ENCODE results near the gene SPATA6L. TPM values are rescaled to one million over a fixed set of nuclear protein-coding genes. Genes with fewer than 3 reads are reported as not detected.

Gene SPATA6L
- total RNA-seq, 2 donors from 2014 or later, result 3.6 to 10.9 TPM

- TF ChIP-seq POLR2A (IDR thresholded peaks at IDR 0.05) (no peak), CTCF (IDR thresholded peaks at IDR 0.05) (no peak)
- WGBS, 2 donors, result 92 to 95% methylated on average over 8 of the region's 8 CpGs
- no peak for DNase-seq
- Histone ChIP-seq H3K36me3 (replicated peaks in 1 of 2; ENCODE audit: insufficient read depth in 1 of 2, low read depth in 2 of 2) (no peaks in the 10 kb centered on the region), H3K4me3 (no peak overlapping the region), H3K4me1 (no peaks in the 10 kb centered on the region), H3K9me3 (no peaks in the 10 kb centered on the region), H3K27ac (no peak overlapping the region), H3K27me3 (no peaks in the 10 kb centered on the region)
- intact Hi-C loops (cut with DNase I), result no loop called here
- ATAC-seq, result no peak
Observed at GRCh38 chr9:4576448-4576847, 89.8 kb downstream of the SPATA6L start.

GRCh38 chr9:4575997-4576396 lies 90.3 kb downstream of the SPATA6L start:
- 82 to 91% methylated on average over 8 of the region's 8 CpGs for WGBS, 2 donors
- no peak for ATAC-seq
- TF ChIP-seq POLR2A (IDR thresholded peaks at IDR 0.05) (no peak), CTCF (IDR thresholded peaks at IDR 0.05) (no peak)
- no peaks in the 10 kb centered on the region for H3K27me3 ChIP-seq
- H3K4me1 ChIP-seq, result no peaks in the 10 kb centered on the region
- intact Hi-C loops (cut with DNase I), result no loop called here
- no peak overlapping the region for H3K4me3 ChIP-seq
- no peaks in the 10 kb centered on the region for H3K36me3 ChIP-seq (replicated peaks in 1 of 2; ENCODE audit: insufficient read depth in 1 of 2, low read depth in 2 of 2)
- DNase-seq, result no peak
- H3K27ac ChIP-seq, result no peak overlapping the region
- H3K9me3 ChIP-seq, result no peaks in the 10 kb centered on the region

GRCh38 chr9:4574657-4575243 lies 91.5 kb downstream of the SPATA6L start:
- H3K27ac ChIP-seq, result no peak overlapping the region

GRCh38 chr9:4573634-4574389 lies 92.5 kb downstream of the SPATA6L start:
- no peak overlapping the region for H3K4me3 ChIP-seq
- no peaks in the 10 kb centered on the region for H3K36me3 ChIP-seq (replicated peaks in 1 of 2; ENCODE audit: insufficient read depth in 1 of 2, low read depth in 2 of 2)
- H3K9me3 ChIP-seq, result no peaks in the 10 kb centered on the region
- no peak overlapping the region for H3K27ac ChIP-seq
- no peaks in the 10 kb centered on the region for H3K27me3 ChIP-seq
- WGBS, 2 donors, result 83 to 86% methylated on average over 5 of the region's 5 CpGs
- TF ChIP-seq POLR2A (IDR thresholded peaks at IDR 0.05) (no peak), CTCF (IDR thresholded peaks at IDR 0.05) (no peak)
- no peak for ATAC-seq
- H3K4me1 ChIP-seq, result no peaks in the 10 kb centered on the region
- DNase-seq, result no peak
- intact Hi-C loops (cut with DNase I), result no loop called here

More at GRCh38 chr9:4574657-4575243, 91.5 kb downstream of the SPATA6L start:
- Histone ChIP-seq H3K36me3 (replicated peaks in 1 of 2; ENCODE audit: insufficient read depth in 1 of 2, low read depth in 2 of 2) (no peaks in the 10 kb centered on the region), H3K4me3 (no peak overlapping the region), H3K27me3 (no peaks in the 10 kb centered on the region), H3K9me3 (no peaks in the 10 kb centered on the region), H3K4me1 (no peaks in the 10 kb centered on the region)
- ATAC-seq, result no peak
- DNase-seq, result no peak
- intact Hi-C loops (cut with DNase I), result no loop called here
- TF ChIP-seq POLR2A (IDR thresholded peaks at IDR 0.05), result no peak
- 87 to 95% methylated on average over 7 of the region's 7 CpGs for WGBS, 2 donors

- intact Hi-C loops (cut with DNase I), result no loop called here
- DNase-seq, result no peak
- Histone ChIP-seq H3K9me3 (no peaks in the 10 kb centered on the region), H3K4me3 (no peak overlapping the region), H3K4me1 (no peaks in the 10 kb centered on the region), H3K27me3 (no peaks in the 10 kb centered on the region), H3K27ac (no peak overlapping the region), H3K36me3 (replicated peaks in 1 of 2; ENCODE audit: insufficient read depth in 1 of 2, low read depth in 2 of 2) (no peaks in the 10 kb centered on the region)
- no peak for TF ChIP-seq CTCF (IDR thresholded peaks at IDR 0.05)
- no peak for ATAC-seq
- WGBS, 2 donors, result 72 to 74% methylated on average over 4 of the region's 4 CpGs
Observed at GRCh38 chr9:4573176-4573575, 93.1 kb downstream of the SPATA6L start.

All from body of pancreas (tissue), 4 donors.